K562 (cell line): ENCODE results near the gene ABCA3. TPM values are rescaled to one million over a fixed set of nuclear protein-coding genes. Genes with fewer than 3 reads are reported as not detected.

Experiments used
- BRCA1 ChIP-seq, 2 experiments: fragments of 450-650 bp in 1 of 2; sonication (generic) in 1 of 2; formaldehyde crosslinking in 1 of 2; IDR thresholded peaks; 2 replicates each; pipeline versions ENCODE4 v1.5.0 to v1.6.1; 2017 to 2020; ENCODE audit warnings: mild to moderate bottlenecking in 1 of 2, missing genetic modification reagents in 1 of 2
- CBX5 ChIP-seq: IDR thresholded peaks from 2 replicates; pipeline ENCODE4 v1.6.1; 2014; ENCODE audit warnings: low read depth, borderline replicate concordance
- E2F5 ChIP-seq: sonication (generic); formaldehyde crosslinking; IDR thresholded peaks from 2 replicates; pipeline ENCODE4 v1.8.0; 2022; ENCODE audit warnings: mild to moderate bottlenecking, missing genetic modification reagents
- ETV1 ChIP-seq: fragments of 450-650 bp; conservative IDR thresholded peaks from 2 replicates; pipeline ENCODE4 v1.6.1; 2016; ENCODE audit warnings: missing genetic modification characterization, control low read depth, low read depth, missing compliant biosample characterization
- FOXK1 ChIP-seq: sonication (generic); formaldehyde crosslinking; IDR thresholded peaks from 2 replicates; pipeline ENCODE4 v1.8.0; 2022; ENCODE audit warnings: missing genetic modification reagents, mild to moderate bottlenecking, borderline replicate concordance
- MYBL2 ChIP-seq, 2 experiments: fragments of 450-650 bp in 1 of 2; sonication (generic) in 1 of 2; formaldehyde crosslinking in 1 of 2; IDR thresholded peaks; 2 replicates each; pipeline versions ENCODE4 v1.6.1 to v1.8.1; 2017 to 2022; ENCODE audit warnings: borderline replicate concordance in 1 of 2, inconsistent platforms in 1 of 2, low read depth in 1 of 2, mild to moderate bottlenecking in 1 of 2, missing genetic modification reagents in 1 of 2, moderate library complexity in 1 of 2
- NBN ChIP-seq: fragments of 450-650 bp; IDR thresholded peaks from 2 replicates; pipeline ENCODE4 v1.6.1; 2016; ENCODE audit warnings: low read depth, mild to moderate bottlenecking
- NRF1 ChIP-seq, 2 experiments: fragments of 450-650 bp; IDR thresholded peaks in 1 of 2; conservative IDR thresholded peaks in 1 of 2; 2 replicates each; pipeline ENCODE4 v1.6.1; 2014; ENCODE audit warnings: mild to moderate bottlenecking in 2 of 2
- PBX2 ChIP-seq, 2 experiments: IDR thresholded peaks in 1 of 2; conservative IDR thresholded peaks in 1 of 2; 2 replicates each; pipeline ENCODE4 v1.6.1; 2016; ENCODE audit warnings: low read depth in 2 of 2, mild to moderate bottlenecking in 1 of 2, missing compliant biosample characterization in 1 of 2, missing genetic modification characterization in 1 of 2, moderate library complexity in 1 of 2
- RCOR1 ChIP-seq, 2 experiments: IDR thresholded peaks; 2 replicates each; pipeline ENCODE4 v1.6.1; 2012; ENCODE audit warnings: low read depth in 2 of 2, low read length in 2 of 2, borderline replicate concordance in 1 of 2, improper control_type of control experiment in 1 of 2
- SMAD2 ChIP-seq: fragments of 150-350 bp; IDR thresholded peaks from 2 replicates; pipeline ENCODE4 v1.6.1; 2014; ENCODE audit warnings: low read depth, mild to moderate bottlenecking, low read length
- SREBF1 ChIP-seq: fragments of 150-350 bp; IDR thresholded peaks from 2 replicates; pipeline ENCODE4 v1.6.1; 2014; ENCODE audit warnings: antibody characterized with exemption, low read depth, low read length, borderline replicate concordance
- TEAD4 ChIP-seq, 2 experiments: sonication (generic) in 1 of 2; formaldehyde crosslinking in 1 of 2; IDR thresholded peaks; 2 replicates each; pipeline versions ENCODE4 v1.6.1 to v1.8.0; 2012 to 2022; ENCODE audit warnings: borderline replicate concordance in 1 of 2, inconsistent platforms in 1 of 2, low read length in 1 of 2, mild to moderate bottlenecking in 1 of 2, missing genetic modification reagents in 1 of 2
- ZBTB7A ChIP-seq: IDR thresholded peaks from 2 replicates; pipeline ENCODE4 v1.6.1; 2011; ENCODE audit warnings: low read depth, mild to moderate bottlenecking, low read length, moderate library complexity, borderline replicate concordance; ENCODE audit not compliant: control insufficient read depth
- ZFP91 ChIP-seq: sonication (generic); formaldehyde crosslinking; IDR thresholded peaks from 2 replicates; pipeline ENCODE4 v1.8.0; 2022; ENCODE audit warnings: mild to moderate bottlenecking, missing genetic modification reagents
- polyA plus RNA-seq, 8 experiments: library from polyadenylated mRNA; depleted of rRNA in 4 of 8; stranded (reverse) in 5 of 8; unstranded in 3 of 8; fragments of >200 nt; fragmentation: Nextera tagmentation in 2 of 8; fragmentation: Illumina TruSeq in 1 of 8; extraction: Ambion mirVana in 2 of 8; extraction: Trizol in 1 of 8; gene quantifications; 2 replicates each; pipeline versions ENCODE4 v1.2.1 to v1.2.3, GENCODE V29; 2011 to 2014; ENCODE audit warnings: inconsistent platforms in 1 of 8, missing spikeins in 1 of 8
- total RNA-seq, 7 experiments: library from RNA; depleted of rRNA in 6 of 7; stranded (reverse); fragments of >200 nt in 6 of 7; fragmentation: Illumina TruSeq in 2 of 7; extraction: Trizol in 2 of 7; gene quantifications; 2 replicates each; pipeline versions ENCODE4 v1.2.1 to v1.2.3, GENCODE V29; 2011 to 2021; ENCODE audit warnings: low replicate concordance in 1 of 7
- TF ChIP-seq, protein P1 (sequence below): sonication (generic); formaldehyde crosslinking; IDR thresholded peaks from 2 replicates; pipeline ENCODE4 v1.8.0; 2022; ENCODE audit warnings: mild to moderate bottlenecking, low read depth, missing genetic modification reagents
- TF ChIP-seq, protein P2 (sequence below): sonication (generic); formaldehyde crosslinking; IDR thresholded peaks from 2 replicates; pipeline ENCODE4 v1.9.0; 2022; ENCODE audit warnings: mild to moderate bottlenecking, missing genetic modification reagents

ABCA3 gene
- total and polyA plus RNA-seq, 9 of the 15 experiments (the other 6 are each of a cell fraction or from before 2014, with no cell fraction given), result 0.66 to 23.7 (median 6.9) TPM

DNA sequence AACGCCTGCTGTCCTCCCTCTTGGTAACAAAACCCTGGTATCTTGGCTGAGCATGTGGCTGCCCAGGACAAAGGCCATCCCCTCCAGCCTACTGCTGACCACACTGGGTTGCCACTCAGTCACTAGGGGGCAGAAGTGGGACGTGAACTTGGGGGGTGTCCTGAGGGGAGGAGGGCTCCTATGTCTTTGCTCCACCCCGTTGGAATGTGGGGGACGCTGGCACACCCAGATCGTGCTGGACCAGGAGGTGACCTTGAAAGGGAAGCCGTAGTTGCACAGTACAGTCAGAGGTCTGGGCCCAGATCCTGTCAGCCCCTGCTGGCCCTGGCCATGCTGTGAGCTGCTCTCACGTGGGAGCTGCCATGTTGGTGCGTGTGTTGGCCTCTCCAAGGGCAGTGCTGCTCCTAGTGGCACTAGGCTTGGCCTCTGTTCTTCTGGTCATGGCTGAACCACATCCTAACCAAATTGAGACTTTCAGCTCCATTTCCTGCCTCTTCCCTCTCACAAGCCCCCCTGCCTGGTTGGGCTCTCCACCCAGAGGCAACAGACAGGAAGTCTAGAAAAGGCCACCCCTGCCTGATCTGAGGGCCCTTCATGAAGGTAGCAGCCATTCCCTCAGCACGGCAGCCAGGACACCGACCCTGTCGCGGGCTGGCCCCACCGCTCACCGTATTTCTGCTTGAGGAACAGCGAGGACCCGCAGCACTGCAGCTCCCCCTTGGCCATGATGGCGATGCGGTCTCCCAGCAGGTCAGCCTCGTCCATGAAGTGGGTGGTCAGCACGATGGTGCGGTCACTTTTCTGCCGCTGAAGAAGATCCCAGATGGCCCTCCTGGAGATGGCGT lies 43.6 kb downstream of the ABCA3 start (continued):
- TF ChIP-seq MYBL2 (IDR thresholded peaks at IDR 0.05; ENCODE audit: low read depth), result no peak
- TF ChIP-seq MYBL2 (CRISPR knock-in tag; IDR thresholded peaks at IDR 0.05; ENCODE audit: borderline replicate concordance), result no peak
- 0 out of 2 replicates have a peak, but pooled peaks have one; percentile 76 for TF ChIP-seq E2F5 (CRISPR knock-in tag)
- 0 out of 4 replicates have a peak, but pooled peaks of 1 of the 2 experiments have one; percentile 15 for TF ChIP-seq NRF1 (conservative IDR thresholded peaks at IDR 0.05 in 1 of 2, IDR thresholded peaks at IDR 0.05 in 1 of 2)
- TF ChIP-seq TEAD4 (IDR thresholded peaks at IDR 0.05; ENCODE audit: low read length), result peak; percentile 63
- TF ChIP-seq TEAD4 (CRISPR knock-in tag; IDR thresholded peaks at IDR 0.05; ENCODE audit: borderline replicate concordance), result no peak
- TF ChIP-seq, protein P1, sequence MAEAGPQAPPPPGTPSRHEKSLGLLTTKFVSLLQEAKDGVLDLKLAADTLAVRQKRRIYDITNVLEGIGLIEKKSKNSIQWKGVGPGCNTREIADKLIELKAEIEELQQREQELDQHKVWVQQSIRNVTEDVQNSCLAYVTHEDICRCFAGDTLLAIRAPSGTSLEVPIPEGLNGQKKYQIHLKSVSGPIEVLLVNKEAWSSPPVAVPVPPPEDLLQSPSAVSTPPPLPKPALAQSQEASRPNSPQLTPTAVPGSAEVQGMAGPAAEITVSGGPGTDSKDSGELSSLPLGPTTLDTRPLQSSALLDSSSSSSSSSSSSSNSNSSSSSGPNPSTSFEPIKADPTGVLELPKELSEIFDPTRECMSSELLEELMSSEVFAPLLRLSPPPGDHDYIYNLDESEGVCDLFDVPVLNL, result peak; percentile 30; the same call in 1 of the 2 replicates
- peak; percentile 46; the same call in 1 of the 2 replicates for TF ChIP-seq ZFP91
- no peak for TF ChIP-seq BRCA1 (IDR thresholded peaks at IDR 0.05)
- TF ChIP-seq BRCA1 (CRISPR knock-in tag; IDR thresholded peaks at IDR 0.05), result no peak
- TF ChIP-seq ZBTB7A, result peak; percentile 29; the same call in 1 of the 2 replicates
- TF ChIP-seq SMAD2, result no peak
- peak in 1 of 2 experiments; percentile 34; a peak in 1 of 4 replicates for TF ChIP-seq RCOR1 (IDR thresholded peaks at IDR 0.05; ENCODE audit: borderline replicate concordance in 1 of 2, low read depth in 2 of 2, low read length in 2 of 2)
- no peak for TF ChIP-seq ETV1 (tag)
- no peak for TF ChIP-seq SREBF1
- no peak for TF ChIP-seq CBX5
- no peak for TF ChIP-seq FOXK1 (CRISPR knock-in tag)
- TF ChIP-seq PBX2 (CRISPR knock-in tag; IDR thresholded peaks at IDR 0.05; ENCODE audit: low read depth), result no peak
- no peak for TF ChIP-seq PBX2 (tag; conservative IDR thresholded peaks at IDR 0.05; ENCODE audit: low read depth)
- TF ChIP-seq NBN, result no peak
- TF ChIP-seq, protein P2, sequence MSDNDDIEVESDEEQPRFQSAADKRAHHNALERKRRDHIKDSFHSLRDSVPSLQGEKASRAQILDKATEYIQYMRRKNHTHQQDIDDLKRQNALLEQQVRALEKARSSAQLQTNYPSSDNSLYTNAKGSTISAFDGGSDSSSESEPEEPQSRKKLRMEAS (CRISPR knock-in tag), result no peak
